ENCODE results near the gene RAPGEF3.

Gene RAPGEF3, protein sequence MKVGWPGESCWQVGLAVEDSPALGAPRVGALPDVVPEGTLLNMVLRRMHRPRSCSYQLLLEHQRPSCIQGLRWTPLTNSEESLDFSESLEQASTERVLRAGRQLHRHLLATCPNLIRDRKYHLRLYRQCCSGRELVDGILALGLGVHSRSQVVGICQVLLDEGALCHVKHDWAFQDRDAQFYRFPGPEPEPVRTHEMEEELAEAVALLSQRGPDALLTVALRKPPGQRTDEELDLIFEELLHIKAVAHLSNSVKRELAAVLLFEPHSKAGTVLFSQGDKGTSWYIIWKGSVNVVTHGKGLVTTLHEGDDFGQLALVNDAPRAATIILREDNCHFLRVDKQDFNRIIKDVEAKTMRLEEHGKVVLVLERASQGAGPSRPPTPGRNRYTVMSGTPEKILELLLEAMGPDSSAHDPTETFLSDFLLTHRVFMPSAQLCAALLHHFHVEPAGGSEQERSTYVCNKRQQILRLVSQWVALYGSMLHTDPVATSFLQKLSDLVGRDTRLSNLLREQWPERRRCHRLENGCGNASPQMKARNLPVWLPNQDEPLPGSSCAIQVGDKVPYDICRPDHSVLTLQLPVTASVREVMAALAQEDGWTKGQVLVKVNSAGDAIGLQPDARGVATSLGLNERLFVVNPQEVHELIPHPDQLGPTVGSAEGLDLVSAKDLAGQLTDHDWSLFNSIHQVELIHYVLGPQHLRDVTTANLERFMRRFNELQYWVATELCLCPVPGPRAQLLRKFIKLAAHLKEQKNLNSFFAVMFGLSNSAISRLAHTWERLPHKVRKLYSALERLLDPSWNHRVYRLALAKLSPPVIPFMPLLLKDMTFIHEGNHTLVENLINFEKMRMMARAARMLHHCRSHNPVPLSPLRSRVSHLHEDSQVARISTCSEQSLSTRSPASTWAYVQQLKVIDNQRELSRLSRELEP

GRCh38 chr12:47758834-47759690, at the start of gene RAPGEF3:
Gene RAPGEF3, minus strand, starts transcription at chr12:47758880. Its CDS starts 324 bp downstream, at chr12:47758556.
- CTCF ChIA-PET: interaction anchor here (0.6 to 6.7 kb wide), 10 partner anchors 8 to 1488 kb away, joined by 3 to 48 read pairs (median 4); partner anchors contain the start of gene SLC48A1
- peak within 1 kb of the TSS; percentile 80 for H3K27ac ChIP-seq
- TF ChIP-seq, protein P1, sequence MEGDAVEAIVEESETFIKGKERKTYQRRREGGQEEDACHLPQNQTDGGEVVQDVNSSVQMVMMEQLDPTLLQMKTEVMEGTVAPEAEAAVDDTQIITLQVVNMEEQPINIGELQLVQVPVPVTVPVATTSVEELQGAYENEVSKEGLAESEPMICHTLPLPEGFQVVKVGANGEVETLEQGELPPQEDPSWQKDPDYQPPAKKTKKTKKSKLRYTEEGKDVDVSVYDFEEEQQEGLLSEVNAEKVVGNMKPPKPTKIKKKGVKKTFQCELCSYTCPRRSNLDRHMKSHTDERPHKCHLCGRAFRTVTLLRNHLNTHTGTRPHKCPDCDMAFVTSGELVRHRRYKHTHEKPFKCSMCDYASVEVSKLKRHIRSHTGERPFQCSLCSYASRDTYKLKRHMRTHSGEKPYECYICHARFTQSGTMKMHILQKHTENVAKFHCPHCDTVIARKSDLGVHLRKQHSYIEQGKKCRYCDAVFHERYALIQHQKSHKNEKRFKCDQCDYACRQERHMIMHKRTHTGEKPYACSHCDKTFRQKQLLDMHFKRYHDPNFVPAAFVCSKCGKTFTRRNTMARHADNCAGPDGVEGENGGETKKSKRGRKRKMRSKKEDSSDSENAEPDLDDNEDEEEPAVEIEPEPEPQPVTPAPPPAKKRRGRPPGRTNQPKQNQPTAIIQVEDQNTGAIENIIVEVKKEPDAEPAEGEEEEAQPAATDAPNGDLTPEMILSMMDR (conservative IDR thresholded peaks at IDR 0.05; ENCODE audit: low read depth): peak; percentile 70
- POLR2A ChIA-PET (ENCODE audit: low non-redundant PET): interaction anchor here (0.7 kb wide), 1 partner anchor 509 kb away, joined by 6 read pairs; no protein-coding TSS in a partner anchor
- peak; percentile 93 for DNase-seq (ENCODE audit: low spot score)

DNA sequence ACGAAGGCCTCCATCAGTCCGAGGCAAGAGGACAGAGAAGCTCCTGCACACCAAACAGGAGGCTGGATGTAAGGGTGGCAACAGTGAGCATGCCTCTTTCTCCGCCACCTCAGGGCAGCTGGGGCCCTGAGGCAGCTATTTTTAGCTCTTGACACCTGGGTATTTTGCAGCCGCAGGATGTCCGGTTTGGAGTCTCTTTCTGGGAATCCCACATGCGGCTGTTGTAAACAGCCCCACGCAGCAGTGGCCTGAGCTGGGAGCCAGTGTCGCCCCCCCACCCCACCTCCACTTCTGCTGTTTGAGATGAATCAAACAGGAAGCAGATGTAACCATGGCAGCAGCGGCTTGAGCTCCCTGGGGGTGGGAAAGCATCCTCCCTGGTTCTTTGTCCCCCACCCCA, 49.4 kb upstream of the RAPGEF3 start:
- DNase-seq (ENCODE audit: low spot score): no peak
- ChIA-PET POLR2A (ENCODE audit: low non-redundant PET) (no interaction called here), CTCF (interaction anchor here (0.7 to 1.7 kb wide), 4 partner anchors 9 to 41 kb away, joined by 3 to 6 read pairs (median 4); no protein-coding TSS in a partner anchor)
- H3K27ac ChIP-seq: peak overlapping the region; percentile 99
- TF ChIP-seq, protein P1 (conservative IDR thresholded peaks at IDR 0.05; ENCODE audit: low read depth): no peak

DNA sequence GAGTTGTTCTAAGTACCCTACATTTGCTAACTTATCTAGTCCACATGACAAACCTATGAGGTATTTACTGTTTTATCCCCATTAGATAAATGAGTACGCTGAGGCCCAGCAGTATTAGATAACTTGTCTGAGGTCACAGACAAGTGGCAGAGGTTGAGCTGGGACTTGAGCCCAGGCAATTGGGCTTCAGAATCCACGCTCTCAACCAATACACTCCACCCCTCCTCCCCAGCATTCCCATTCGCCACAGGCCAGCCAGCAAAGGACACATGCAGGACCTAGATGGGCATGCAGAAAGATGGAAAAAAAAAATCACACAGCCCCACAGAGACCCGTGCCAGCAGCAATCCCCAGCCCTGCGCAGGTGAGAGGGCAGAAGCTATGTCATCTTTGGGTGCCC, 48.7 kb upstream of the RAPGEF3 start:
- TF ChIP-seq, protein P1 (conservative IDR thresholded peaks at IDR 0.05; ENCODE audit: low read depth): no peak
- DNase-seq (ENCODE audit: low spot score): no peak
- H3K27ac ChIP-seq: peak overlapping the region; percentile 99
- ChIA-PET POLR2A (ENCODE audit: low non-redundant PET) (interaction anchor here (0.6 kb wide), 1 partner anchor 21 kb away, joined by 3 read pairs; no protein-coding TSS in a partner anchor), CTCF (interaction anchor here (0.6 to 1.7 kb wide), 3 partner anchors 10 to 40 kb away, joined by 3 to 6 read pairs (median 4); no protein-coding TSS in a partner anchor)

DNA sequence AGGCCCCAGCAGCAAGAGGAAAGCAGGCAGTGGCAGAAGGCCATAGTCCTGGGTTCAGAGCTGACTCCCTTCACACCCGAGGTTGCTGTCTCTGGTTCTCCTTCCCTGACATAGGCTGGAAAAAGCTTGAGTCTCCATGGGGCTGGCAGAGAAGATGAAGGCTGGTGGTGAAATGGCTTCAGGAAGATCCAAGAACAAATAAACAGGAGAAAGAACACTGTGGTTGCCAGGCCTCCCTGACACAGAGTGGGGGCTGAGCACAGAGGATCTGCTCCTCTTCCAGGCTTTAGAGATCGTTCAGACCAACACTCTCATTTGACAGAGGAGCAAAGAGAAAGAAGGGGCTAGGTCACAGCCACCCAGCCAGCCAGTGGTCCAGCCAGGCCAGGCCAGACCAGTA, 46.7 kb upstream of the RAPGEF3 start:
- POLR2A ChIA-PET (ENCODE audit: low non-redundant PET): no interaction called here
- CTCF ChIA-PET: interaction anchor here (1.0 kb wide), 1 partner anchor 32 kb away, joined by 6 read pairs; no protein-coding TSS in a partner anchor

DNA sequence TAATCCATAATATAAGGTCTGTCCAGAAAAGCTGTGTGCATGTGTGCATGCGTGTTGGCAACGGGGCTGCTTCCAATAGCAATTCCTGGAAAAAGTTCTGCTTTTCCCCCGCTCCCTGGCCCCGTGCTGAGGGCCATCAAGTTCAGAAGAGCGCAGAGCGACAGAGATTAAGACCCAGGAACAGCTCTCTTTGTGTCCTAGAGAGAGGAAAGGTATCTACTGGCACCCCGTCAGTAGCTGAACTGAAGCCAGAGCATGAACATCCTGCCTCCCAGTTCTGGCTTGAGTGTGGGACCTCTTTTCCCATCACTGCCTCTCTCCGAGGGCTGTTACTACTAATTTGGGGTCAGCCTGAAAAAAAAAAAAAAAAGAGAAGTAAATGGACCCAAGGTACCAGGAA, 45.5 kb upstream of the RAPGEF3 start:
- H3K27ac ChIP-seq: peak overlapping the region; percentile 57
- ChIA-PET POLR2A (ENCODE audit: low non-redundant PET) (interaction anchor here (0.6 kb wide), 1 partner anchor 85 kb away, joined by 3 read pairs; no protein-coding TSS in a partner anchor), CTCF (interaction anchor here (1.2 kb wide), 1 partner anchor 60 kb away, joined by 3 read pairs; no protein-coding TSS in a partner anchor)
- TF ChIP-seq, protein P1 (conservative IDR thresholded peaks at IDR 0.05; ENCODE audit: low read depth): no peak
- DNase-seq (ENCODE audit: low spot score): no peak

More for the DNA sequence above, 46.7 kb upstream of the RAPGEF3 start:
- DNase-seq (ENCODE audit: low spot score): no peak
- TF ChIP-seq, protein P1 (conservative IDR thresholded peaks at IDR 0.05; ENCODE audit: low read depth): no peak
- peak overlapping the region; percentile 99 for H3K27ac ChIP-seq

All from RWPE1 (cell line).